HG03460 (cell line): Measurements from ENCODE around the gene ARSB.
"Not testable (repeated sequence)": the region's sequence is repeated elsewhere in the genome, so short reads cannot be mapped to it uniquely, and the experiment has no call there.

Experiments
- ATAC-seq: cut with Tn5 transposase; IDR thresholded peaks from one replicate; pipeline ENCODE4 v1.9.1; 2021; ENCODE audit not compliant: unreplicated experiment

Gene ARSB

GRCh38 chr5:78758169-78758839 is 226.8 kb downstream of the ARSB start:
- ATAC-seq = peak; percentile 61

DNA sequence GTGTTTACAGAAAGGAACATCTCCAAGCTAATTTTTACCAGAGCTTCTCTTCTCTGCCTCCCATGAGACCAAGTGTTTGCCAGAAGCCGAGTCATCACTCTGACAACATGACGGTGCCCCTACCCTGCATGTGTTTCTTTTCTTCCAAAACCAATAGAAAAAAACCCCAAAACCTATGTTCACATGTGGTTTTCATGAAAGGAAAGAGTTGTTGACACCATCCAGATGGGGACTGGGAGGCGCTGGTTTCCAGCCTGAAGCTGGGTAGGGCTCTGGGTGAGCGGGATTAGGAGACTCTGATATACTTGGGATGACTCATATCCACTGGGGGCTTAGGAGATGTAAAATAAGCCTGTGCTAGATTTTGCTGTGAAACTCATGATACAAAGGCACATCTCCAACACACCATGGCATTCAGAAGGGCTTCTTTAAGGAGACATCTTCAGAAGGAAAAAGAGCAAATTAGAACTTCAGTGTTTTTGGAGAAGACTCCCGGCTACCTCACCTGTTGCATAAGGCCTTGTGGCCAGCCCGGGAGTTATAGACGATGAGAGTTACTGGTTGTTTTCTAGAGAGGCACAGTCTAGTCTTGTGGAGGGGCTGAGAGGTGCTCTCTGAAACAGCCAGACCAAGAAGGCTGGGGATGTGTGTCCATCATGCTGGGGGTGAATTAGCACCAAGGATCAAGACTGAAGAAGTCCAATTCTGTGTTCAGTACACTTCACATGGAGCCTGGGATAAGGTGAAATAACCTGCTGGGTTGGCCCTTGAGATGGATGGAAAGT is 227.6 kb downstream of the ARSB start:
- ATAC-seq = peak; percentile 58

DNA sequence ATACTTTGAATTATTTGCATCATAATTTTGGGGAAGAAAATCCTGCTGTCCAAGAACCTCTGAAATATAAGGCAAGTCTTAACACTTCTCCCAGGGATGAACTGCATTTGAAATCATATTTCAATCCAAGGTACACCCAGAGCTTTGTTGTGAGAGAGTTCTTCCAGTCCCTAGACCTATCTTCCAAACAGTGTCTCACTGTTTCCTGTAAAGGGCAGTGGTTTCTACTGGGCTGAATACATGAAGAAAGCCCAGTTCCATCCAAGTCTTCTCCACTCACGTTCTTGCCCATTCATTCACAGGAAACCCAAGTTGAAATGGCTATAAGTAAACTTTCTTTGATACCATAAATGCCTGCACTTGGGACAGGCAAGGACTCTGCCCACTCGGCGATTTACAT is 228.3 kb downstream of the ARSB start:
- peak; percentile 3 for ATAC-seq

DNA sequence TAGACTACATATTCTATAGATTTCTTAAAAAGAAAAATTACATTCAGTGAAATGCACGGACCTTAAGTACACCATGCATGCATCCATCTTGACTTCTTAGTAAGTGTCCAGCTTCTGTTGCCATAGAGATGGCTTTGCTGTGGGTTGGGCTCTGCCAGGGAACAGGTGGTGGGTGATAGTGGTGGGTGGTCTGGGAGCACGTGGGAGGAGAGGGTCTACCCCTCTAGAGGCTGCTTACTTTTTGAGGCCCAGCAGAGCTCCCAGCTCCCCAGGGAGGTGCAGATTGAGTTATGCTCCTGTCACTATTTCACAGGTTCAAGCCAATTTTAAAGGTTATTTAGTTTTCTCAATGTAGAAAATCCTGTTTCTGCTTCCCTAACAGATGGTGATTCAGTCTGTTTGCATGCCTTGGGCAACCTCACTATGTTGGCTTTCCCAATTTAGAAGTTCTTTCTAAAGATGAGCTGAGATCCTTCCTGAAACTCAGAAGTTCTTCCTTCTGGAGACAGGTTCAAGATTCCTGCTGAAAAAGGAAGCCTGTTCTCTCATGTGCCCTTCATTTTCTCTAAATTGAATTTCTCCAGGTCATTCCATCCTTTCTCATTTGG is 229.2 kb downstream of the ARSB start:
- ATAC-seq = no peak

DNA sequence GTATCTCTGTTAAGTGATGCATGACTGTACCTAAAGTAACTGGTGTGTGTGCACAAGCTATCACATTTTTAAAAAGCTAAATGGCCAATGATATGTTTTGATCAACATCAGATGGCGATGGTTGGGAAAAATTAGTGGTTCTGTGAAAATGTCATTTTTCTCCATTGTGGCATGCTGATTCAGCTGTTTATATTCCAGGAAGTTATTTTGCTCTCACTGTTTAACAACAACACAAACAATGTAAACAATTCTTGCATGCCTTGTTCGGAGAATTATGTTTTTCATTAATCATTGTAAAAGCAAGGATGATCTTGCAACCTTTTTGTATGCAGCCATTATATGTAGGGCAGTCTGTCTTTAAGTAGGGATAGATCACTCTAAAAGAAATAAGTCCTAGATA is 230.5 kb downstream of the ARSB start:
- ATAC-seq = no peak

DNA sequence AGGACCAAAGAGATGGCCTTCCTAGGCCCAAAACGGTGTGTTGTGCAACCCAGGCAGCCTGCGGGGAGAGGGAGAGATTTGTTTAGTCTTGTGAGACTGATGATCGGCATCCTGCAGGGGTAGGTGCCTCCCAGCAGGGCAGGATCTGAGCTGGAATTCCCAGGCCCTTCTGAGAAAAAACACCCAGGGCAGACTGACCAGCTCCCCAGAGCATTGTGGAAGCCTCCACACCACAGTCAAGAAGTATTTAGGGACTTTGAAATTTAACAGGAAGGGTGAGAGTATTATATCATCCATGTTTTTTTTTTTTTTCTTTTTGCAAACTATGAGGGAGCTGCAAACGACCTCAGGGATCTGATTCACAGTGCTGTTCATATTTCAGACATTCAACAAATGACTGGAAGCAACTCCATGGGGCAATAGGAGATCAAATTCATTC is 232.0 kb downstream of the ARSB start:
- ATAC-seq = no peak

DNA sequence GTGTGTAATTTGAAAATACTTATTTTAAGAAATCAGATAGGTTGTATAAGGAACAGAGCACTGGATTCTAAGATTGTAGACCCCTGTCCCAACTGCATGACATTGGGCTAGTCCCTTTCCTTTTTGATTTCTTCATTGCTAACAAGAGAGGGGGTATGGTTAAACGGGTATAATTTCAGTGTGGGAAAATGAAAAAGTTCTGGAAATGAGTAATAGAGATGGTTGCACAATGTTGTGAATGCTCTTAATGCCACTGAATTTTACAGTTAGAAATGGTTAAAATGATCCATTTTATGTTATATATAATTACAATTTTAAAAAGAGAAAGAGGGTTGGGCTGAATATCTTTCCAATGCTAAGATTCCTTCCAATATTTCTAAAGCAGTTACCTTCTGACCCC is 233.2 kb downstream of the ARSB start:
- ATAC-seq = no peak

- no peak for ATAC-seq
Measured at GRCh38 chr5:78750281-78750680, 234.8 kb downstream of the ARSB start.

- no peak for ATAC-seq
Measured at GRCh38 chr5:78747705-78748359, 237.3 kb downstream of the ARSB start.

DNA sequence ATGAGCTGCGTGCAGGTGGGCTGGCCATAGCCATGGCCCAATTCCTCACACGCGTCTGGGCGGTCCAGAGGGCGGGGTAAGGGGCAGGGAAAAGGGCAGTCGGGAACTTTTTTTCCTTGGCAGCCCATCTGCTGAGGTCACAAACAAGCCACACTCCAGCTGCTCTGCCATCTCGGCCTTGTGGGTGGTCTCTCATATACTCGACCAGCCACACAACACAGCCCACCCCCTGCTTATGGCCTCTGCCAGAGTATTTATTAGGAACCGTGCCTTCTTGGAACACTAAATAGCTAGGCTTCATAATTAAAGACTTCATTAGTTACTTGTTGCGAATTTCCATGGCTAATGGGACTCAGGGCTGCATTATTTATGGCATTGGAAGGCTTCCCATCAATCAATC is 238.1 kb downstream of the ARSB start:
- no peak for ATAC-seq

GRCh38 chr5:78746021-78746770 is 238.9 kb downstream of the ARSB start:
- ATAC-seq = no peak

- ATAC-seq = no peak
Measured at GRCh38 chr5:78744951-78745534, 240.1 kb downstream of the ARSB start.

GRCh38 chr5:78741019-78741418 is 244.1 kb downstream of the ARSB start:
- ATAC-seq = no peak

DNA sequence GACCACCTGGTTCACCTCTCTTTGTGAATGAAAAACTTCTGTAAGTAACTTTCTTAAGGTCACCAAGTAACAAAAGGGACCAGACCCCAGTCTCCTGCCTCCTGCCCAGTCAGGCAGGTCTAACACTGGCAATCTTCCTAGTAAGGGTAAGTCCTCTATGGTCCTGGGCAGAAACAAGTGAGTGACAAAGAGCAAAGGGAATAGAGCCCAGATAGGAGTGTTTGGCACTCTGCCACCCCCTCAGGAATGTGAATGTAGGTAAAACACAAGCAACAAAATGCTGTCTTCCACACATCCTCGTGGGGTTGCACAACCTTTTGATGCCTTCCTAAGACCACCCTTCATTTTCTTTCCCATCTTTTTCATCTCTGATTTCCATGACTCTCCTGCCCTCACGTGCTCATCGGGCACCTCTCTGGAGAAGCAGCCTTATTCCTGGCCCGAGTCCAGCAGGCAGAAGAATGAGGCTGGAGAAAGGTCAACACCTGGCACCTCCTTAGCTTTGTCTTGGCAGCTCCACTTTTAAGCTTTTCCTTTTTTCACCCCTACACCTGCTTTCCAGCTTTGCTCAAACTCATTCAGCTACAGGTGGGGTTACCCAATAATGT is 246.3 kb downstream of the ARSB start:
- ATAC-seq = no peak

GRCh38 chr5:78738104-78738503 is 247.0 kb downstream of the ARSB start:
- ATAC-seq = no peak

DNA sequence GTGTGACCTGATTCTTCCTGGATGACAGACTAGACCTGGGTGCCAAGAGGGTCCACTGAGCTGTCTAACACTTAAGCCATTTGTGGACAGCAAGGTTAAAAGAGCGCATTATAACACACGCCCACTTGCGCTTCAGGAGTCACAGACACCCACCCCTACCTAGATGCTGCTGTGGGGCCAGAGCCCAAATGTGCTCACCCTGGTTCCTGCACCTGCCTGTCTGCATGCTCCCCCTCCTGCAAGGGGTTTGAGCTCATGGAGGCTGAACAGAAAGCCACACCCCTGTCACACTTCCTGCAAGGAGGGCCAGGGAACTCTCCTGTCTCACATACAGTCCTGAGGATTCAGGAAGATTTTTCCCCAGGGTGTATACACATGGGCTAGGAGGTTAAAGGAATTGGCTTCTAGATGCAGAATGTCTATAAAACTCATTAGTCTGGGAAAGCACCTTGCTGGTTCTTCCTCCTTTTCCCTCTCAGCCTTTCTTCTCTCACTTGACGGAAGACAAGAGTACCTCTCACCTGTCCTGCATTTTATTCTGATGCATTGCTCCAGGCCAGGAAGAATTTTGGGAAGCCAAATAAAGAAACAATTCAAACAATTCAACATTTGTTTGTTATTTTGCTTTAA is 249.2 kb downstream of the ARSB start:
- no peak for ATAC-seq

- ATAC-seq = no peak
Measured at GRCh38 chr5:78734950-78735349, 250.2 kb downstream of the ARSB start.

GRCh38 chr5:78734094-78734845 is 250.8 kb downstream of the ARSB start:
- ATAC-seq = no peak

DNA sequence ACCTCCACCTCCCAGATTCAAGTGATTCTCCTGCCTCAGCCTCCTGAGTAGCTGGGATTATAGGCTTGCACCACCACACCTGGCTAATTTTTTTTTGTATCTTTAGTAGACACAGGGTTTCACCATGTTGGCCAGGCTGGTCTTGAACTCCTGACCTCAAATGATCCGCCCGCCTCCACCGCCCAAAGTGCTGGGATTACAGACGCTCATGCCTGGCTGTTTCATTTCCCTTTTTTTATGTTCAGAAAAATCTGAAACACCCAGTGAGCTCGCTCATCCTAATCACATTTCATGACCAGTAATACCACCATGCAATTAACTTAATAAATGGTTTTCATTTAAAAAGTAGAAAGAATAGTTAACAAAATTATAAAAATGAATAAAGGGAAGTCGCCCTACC is 252.4 kb downstream of the ARSB start:
- ATAC-seq = not testable (repeated sequence)
